Measurements from ENCODE around the gene SYNPO.

DNA sequence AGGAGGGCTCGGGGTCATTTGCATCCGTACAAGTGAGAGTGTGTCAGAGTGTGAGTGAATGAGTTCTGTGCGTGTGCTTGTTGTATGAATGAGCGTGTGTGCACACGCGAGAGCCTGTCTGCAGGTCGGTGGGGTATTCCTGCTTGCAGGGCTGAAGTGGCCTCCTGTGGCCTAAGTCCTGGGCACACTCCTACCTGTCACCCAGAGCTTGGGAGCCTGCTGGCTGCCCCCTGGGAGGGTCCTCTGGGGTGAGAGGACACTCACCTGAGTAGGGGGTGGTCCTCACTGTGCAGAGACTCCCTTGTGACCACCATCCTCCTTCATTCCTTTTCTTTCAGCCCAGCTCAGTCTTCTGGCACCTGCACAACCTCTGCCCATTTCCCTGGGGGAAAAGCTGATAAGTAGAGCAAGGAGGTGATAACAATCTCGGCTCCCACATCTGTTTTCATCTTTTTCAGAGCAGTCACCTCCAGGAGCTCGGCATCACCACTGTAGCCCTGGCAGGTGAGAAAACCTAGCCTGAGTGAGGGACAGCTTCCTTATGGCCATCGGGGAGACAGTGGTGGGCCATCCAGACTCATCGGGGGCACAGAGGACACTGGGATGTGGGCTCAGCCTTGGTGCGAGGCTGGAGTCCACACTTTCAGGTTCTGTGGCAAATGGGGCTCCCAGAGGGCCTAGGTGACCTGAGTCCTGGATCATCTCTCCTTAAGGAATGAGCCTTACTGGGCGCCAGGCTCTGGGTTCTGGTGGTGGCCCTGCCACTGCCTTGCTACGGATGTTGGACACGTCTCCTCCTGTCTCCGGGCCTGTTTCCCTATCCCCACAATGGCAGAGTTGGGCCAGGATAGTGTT lies 38.7 kb upstream of the SYNPO start:
- TF ChIP-seq CTCF (IDR thresholded peaks at IDR 0.05 in 4 of 5, conservative IDR thresholded peaks at IDR 0.05 in 1 of 5) (no peak), POLR2A (IDR thresholded peaks at IDR 0.05) (no peak)
